ENCODE data around the gene DMWD.

GRCh38 chr19:45785097-45785496 lies 7.5 kb downstream of the DMWD start:
- TF ChIP-seq TRIM24 (CRISPR knock-in tag; IDR thresholded peaks at IDR 0.05) (no peak), GTF2F1 (IDR thresholded peaks at IDR 0.05; ENCODE audit: low read length) (no peak), ELF1 (CRISPR knock-in tag; IDR thresholded peaks at IDR 0.05) (no peak), ZNF629 (CRISPR knock-in tag; conservative IDR thresholded peaks at IDR 0.05) (no peak), ZNF264 (CRISPR knock-in tag; IDR thresholded peaks at IDR 0.05) (no peak), SMAD1 (CRISPR knock-in tag; IDR thresholded peaks at IDR 0.05; ENCODE audit: borderline replicate concordance, low read depth) (no peak), ZBTB43 (CRISPR knock-in tag; conservative IDR thresholded peaks at IDR 0.05) (no peak), POLR2A (IDR thresholded peaks at IDR 0.05; ENCODE audit: insufficient read depth in 1 of 2, low read depth in 2 of 2, low read length in 2 of 2) (no peak), RFX5 (IDR thresholded peaks at IDR 0.05; ENCODE audit: low read depth, low read length) (no peak), ZZZ3 (CRISPR knock-in tag; IDR thresholded peaks at IDR 0.05; ENCODE audit: borderline replicate concordance) (no peak), EZH2 (conservative IDR thresholded peaks at IDR 0.05; ENCODE audit: low read depth, low read length) (no peak)
